ENCODE results near the gene TIMM22.
"Not testable (repeated sequence)": the region's sequence is repeated elsewhere in the genome, so short reads cannot be mapped to it uniquely, and the experiment has no call there.

Gene TIMM22

DNA sequence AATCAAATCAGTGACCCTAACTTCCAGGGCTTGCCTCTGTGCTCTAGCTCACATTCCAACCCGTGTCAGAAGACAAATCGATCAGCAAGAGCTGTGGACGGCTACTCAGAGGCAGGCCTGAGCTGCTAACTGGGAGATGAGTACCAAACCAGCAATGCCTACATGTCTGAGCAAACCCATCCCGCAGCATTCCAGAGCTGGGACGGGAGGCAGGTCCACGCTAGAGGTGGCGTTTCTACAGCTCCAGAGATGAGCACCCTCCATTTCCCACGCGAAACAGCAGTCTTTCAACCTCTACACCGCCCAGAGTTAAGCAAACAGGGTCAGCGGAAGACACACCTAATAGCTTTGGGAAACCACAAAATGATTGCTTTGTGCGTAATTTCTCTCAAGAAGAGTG lies 23.9 kb upstream of the TIMM22 start:
- no peak for DNase-seq

GRCh38 chr17:974778-975177 lies 22.2 kb upstream of the TIMM22 start:
- not testable (repeated sequence) for DNase-seq

DNA sequence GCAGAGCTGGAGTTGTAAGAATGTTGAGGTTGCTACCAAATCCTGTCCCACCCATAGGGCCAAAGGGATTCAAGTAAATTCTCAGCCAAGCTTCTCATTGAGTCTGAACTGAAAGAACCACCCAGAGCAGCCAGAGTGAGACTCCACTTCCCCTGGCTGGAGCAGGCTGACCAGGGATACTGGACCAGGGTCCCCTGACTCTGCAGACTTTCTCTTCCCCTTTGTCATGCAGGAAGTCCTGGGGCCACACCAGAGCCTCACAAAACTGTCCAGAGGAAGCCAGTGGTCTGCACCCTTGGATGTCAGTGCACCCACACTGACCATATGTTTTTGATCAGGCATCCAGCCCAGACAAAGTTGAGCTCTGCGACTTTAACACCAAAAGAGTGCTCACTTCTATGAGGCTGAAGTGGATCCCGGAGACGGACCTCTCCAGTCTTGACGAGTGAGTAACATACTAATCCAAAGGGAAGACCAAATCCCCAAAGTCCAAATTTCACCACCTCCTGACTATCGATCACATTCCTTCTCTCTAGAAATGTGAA lies 21.5 kb upstream of the TIMM22 start:
- DNase-seq, result peak in 6 of 14 donors; percentile 6 to 45 (median 20)

DNA sequence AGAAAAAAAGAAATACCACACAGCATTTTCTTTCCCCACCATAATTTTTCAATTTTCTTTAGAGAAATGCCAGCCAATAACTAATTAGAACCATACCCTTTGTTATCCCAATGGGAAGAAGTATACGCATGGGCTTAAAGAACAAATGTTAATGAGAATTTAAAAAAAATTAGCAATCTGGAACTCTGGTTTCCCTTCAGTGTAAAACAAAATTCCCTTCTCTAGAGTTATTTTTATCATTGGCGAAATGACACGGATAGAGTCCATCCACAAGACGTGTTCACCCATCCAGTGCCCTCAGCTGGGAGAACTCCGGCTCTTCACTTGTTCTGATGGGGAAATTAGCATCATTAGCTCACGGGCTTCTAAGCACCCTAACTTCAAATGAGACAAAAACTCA lies 20.6 kb upstream of the TIMM22 start:
- DNase-seq, result no peak

DNA sequence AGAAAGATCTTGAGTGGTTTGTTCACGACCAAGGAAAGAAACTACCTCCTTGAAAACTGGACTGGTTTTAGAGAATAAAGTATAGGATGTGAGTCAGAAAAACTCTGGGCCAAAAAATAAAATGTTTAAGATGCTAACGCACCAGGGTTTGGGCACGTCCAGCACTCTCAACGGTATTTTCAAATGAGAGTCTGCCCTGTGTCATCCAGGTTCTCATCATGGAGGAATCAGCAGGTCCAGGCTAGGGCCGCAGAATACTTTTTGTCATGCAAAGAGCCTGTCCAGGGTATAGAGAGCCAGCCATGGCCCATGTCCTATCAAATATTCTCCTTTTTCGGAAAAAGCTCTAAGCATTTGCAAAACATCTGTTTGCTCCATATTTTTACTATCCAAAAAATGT lies 19.8 kb upstream of the TIMM22 start:
- no peak for DNase-seq

DNA sequence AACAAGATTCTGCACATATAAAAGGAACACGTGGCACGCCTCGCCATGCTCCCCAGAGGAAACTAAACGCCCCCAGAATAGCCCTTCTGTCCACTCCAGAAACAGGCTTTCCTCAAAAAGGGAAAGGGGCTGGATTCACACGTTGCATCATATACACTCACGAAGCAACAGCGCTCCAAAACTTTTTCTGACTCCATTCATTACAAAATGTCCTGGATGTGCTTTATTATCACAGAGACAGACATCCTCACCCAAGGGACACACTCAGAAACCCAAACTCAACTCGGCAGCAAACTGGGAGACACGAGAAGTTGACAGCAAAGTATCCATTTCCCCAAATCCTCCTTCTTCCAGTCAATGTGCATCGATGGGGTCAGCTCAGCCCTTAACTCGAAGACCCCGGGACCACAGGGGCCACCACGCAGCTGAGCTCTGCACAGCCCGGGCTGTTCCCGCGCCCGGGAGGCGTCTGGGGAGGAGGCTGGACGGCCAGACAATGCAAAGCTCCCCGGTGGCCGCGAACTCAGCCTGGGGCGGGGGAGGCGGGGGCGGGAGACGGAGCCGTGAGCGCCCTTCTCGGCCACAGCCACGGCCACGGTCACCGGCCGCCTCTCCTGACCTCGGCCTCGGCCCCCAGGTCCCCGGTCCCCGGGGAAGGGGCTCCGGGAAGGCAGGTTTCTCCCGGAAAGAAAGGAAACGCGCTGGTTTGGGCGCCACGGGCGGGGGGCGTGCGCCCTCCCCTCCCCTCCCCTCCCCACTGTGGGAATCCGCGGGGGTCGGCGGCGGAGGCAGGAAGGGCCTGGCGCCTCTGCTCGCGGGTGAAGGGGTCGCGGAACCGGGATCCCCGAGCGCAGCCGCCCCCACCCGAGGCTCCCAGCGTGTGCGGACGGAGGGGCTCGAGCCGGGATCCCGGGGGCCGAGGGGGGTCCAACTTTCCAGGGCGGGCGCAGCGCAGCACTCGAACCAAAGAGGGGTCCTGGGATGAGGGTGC lies 18.5 kb upstream of the TIMM22 start:
- DNase-seq, result no peak

GRCh38 chr17:979212-979538 lies 17.8 kb upstream of the TIMM22 start:
- DNase-seq, result no peak

GRCh38 chr17:979539-980405 lies 17.2 kb upstream of the TIMM22 start, which contains the start of gene NXN:
TSS of gene NXN (minus strand) at chr17:979776.
- DNase-seq, result peak; percentile 53 to 95 (median 85)

GRCh38 chr17:980406-981291 lies 16.3 kb upstream of the TIMM22 start:
- DNase-seq, result peak in 12 of 14 donors; percentile 40 to 84 (median 56)

DNA sequence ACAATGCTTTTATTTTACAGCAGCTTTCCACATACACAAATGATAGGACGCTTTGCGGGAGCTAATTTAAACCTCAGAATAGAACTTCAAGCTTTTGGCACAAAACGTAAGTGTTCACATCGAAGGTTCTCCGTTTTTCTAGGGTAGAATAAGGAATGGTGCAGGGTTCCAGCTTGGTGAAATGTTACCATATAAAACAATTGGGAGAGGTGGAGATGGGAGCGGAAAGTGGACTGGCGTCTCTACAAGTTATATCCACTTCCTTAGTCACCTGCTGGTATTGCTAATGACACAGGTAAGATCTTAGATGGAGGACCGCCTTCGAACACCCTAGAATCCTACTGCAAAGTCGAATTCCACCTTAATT lies 15.7 kb upstream of the TIMM22 start:
- no peak for DNase-seq

GRCh38 chr17:983921-984320 lies 13.0 kb upstream of the TIMM22 start:
- DNase-seq, result no peak

- DNase-seq, result no peak
These were observed 10.5 kb upstream of the TIMM22 start for GRCh38 chr17:986322-986929.

DNA sequence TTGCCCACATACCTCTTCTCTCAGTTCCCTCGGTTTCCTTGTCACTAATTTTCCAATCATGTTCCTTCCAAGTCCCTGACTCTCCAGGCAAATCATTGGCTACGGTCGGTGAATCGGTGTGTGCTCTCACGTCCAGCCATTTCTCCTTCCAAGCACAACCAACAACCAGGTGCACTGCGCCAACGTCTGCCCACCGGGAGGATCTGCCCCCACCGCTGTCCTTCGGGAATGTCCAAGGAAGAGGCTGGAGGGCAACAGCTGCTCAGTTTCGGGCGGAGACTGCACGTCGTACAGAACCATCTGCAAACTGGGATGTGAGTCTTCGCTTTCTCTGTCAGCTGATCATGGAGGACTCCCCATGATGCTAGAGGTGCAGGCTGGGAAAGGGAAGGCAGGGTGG lies 9.0 kb upstream of the TIMM22 start:
- no peak for DNase-seq

- DNase-seq, result peak in 3 of 14 donors; percentile 15 to 96 (median 26)
These were observed 8.4 kb upstream of the TIMM22 start for GRCh38 chr17:988561-988960.

GRCh38 chr17:992933-993332 lies 4.0 kb upstream of the TIMM22 start:
- no peak for DNase-seq

DNA sequence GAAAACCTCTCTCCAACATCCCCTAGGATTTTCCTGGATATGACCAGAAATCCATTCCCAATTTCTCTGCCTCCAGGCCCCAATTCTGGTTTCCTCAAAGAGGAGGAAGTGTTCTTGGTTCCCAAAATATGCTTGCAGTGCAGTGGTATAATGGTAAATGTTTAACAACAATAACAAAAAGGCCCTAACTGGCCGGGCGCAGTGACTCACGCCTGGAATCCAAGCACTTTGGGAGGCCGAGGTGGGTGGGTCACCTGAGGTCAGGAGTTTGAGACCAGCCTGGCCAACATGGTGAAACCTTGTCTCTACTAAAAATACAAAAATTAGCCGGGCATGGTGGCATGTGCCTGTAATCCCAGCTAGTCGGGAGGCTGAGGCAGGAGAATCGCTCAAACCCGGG lies 1.6 kb upstream of the TIMM22 start:
- not testable (repeated sequence) for DNase-seq

DNA sequence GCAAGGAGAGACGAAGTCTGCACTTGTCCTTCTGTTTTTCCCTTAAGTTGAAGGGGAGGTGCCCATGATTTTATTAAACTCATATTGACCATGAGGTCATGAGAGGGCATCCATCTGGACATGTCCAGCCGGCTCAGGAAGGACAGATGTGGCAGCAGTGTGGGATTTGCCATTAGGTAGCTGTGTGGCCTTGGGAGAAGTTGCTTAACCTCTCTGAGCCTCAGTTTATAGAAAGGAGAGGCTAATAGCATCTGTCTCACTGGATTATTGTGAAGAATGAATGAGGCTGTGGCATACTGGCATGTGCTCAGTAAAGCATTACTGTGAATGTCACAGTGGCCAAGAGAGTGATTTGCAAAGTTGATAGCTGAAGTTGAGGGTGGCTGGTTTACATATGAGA lies 1.2 kb downstream of the TIMM22 start:
- no peak for DNase-seq

DNA sequence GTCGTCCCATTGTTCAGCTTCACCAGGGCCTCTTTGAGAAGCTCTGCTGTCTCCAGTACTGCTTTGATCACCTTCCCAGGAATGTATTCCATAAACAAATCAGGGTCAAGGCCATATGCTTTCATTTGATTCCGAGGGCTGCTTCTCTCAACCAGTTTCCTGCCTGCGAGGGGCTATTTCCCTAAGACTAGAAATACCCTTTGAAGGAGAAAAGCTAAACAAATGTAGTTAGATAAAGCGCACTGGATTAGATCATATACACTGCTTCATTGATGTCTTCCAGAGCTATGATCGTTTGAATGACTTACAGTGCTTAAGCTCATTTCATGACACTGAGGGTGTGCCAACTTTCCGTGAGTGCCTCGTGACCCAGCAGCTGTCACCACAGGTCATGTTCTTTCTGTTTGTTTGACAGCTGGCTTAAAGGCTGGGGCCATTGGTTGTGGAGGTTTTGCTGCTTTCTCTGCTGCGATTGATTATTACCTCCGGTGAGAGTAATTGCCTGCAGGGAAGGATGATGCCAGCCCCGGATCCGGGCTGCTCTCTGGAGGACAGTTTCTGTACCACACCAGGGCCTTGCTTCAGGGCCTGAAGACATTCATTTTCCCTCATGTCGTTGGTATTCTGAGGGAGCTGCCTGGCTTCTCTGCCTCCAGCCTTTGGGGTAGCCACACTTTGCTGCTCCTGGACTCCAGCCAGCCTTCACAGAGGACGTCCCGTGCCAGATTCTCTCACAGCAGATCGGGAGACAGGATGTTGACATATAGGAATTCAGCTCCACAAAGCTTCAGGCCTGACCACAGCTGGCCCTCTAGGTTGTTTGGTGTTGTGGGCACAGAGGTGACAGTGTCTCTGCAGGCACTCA lies 3.9 kb downstream of the TIMM22 start:
- no peak for DNase-seq

GRCh38 chr17:1001640-1002411 lies 4.9 kb downstream of the TIMM22 start:
- no peak for DNase-seq

GRCh38 chr17:1002412-1002753 lies 5.5 kb downstream of the TIMM22 start:
- DNase-seq, result no peak
